ELF-1 (cell line): ENCODE data around the gene CNTN3.

Experiments
- DNase-seq: peaks from one replicate; pipeline ENCODE4 v3.0.0-alpha.2; 2016; ENCODE audit warnings: low read depth, low spot score

The CNTN3 gene

DNA sequence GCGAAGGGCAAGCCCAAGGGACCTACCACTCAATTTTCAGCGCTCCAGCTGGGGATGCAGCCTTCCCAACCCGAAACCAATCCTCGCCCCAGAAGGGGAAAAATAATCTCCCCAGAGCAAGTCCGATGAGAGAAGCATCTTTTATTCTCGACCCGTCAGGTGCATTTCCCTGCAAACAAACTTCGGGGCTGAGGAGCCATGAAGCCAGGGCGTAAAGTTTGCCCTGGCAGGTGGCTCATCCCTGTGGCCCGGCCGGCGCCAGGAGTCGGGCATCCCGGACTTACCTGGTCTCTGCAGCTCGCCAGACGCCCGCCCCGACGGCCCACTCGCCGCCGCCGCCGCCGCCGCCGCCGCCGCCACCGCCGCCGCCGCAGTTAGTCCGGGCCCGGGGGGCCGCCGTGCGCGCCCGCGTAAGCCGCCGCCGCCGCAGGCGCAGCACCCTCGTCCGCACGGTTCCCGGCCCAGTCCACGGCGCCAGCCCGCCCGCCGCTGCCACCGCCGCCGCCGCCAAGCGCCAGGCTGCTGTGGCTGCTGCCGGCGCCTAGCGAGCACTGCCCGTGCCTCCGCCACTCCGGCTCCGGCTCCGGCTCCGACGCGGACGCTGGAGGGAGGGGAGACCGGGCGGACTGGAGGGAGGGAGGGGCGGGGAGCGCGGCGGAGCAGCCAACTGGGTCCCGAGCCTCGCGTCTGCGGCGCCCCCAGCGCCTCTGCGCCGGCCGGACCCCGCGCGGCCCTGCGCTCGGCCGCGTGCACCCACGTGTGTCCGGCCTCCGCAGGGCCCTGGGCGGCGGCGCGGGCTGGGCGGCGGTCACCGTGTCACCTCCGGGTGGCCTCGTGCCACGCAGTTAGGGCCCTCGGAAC is at the start of gene CNTN3:
CNTN3 (minus strand) TSS at position 553 of the 861 bp plus-strand sequence. CDS start 93,547 bp downstream, outside the sequence.
- DNase-seq: peak; percentile 1

GRCh38 chr3:74663178-74663577 is 48.7 kb upstream of the CNTN3 start:
- DNase-seq: no peak

GRCh38 chr3:74661672-74662071 is 47.2 kb upstream of the CNTN3 start:
- DNase-seq: no peak

DNA sequence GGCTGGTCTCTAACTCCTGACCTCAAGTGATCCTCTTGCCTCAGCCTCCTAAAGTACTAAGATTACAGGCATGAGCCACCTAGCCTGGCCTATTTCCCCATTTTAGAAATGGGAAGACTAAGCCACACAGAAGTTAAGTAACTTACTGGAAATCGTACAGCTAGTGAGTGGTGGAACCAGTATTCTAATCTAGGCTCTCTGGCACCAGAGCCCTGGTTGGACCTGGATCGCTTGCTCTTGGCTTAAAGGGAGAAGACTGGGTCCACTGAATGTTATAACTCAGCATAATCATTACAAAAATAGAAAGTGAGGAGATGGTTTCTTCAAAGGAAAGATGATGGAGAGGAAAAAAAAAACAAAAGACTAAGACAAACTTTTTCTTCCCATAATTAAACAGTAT is 37.4 kb upstream of the CNTN3 start:
- no peak for DNase-seq

GRCh38 chr3:74651292-74651691 is 36.8 kb upstream of the CNTN3 start:
- DNase-seq: no peak

DNA sequence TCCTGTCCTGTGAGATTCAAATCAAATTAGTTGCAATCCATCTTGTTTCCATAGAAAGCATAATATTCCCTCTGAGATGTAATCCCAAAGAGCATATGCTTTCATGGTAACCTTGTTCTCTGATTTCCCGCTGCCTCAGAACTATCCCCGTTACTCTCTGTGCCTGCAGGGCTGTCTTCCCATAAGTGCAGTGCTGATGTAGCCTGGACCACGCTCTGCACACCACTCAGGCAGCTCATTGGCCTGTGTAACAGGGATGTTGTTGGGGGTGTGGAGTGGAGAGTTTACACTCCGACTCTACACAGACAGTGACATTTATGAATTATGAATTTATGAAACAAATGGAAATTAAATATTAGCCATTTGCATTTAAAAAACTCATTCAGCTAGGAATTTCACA is 33.6 kb upstream of the CNTN3 start:
- DNase-seq: no peak

DNA sequence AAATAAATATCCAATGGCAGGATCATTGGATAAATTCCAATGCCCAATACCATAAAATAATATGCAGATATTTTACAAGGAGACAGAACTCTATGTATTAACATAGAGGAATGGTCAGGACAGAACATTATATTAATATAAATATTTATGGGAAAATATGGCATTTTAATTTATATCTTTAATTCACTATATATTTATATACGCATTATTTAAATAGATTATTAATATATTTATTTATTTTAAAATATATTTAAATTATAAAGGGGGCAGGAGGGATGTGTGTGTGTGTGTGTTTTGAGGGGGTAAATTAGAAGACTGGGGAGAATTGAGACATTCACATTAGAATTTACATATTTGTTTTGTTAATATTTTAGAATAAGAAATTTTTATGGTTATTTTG is 31.6 kb upstream of the CNTN3 start:
- no peak for DNase-seq

GRCh38 chr3:74643636-74644035 is 29.2 kb upstream of the CNTN3 start:
- no peak for DNase-seq

DNA sequence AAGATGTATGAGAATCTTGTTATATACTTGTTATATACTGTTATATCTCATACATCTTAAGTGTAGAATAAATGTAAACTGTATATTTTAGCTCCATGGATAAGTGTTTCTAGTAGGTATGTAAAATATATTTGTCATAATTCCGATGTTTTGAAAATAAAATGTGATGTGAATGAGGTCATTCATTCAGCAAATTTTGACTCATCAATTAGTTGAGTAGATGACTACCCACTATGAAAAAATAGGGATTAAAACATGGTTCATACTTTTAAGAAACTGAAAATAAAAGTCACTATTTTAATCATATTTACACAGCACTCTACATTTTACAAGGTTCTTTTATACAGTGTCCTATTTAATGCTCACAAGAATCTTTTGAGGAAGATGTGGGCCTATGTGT is 28.4 kb upstream of the CNTN3 start:
- no peak for DNase-seq

DNA sequence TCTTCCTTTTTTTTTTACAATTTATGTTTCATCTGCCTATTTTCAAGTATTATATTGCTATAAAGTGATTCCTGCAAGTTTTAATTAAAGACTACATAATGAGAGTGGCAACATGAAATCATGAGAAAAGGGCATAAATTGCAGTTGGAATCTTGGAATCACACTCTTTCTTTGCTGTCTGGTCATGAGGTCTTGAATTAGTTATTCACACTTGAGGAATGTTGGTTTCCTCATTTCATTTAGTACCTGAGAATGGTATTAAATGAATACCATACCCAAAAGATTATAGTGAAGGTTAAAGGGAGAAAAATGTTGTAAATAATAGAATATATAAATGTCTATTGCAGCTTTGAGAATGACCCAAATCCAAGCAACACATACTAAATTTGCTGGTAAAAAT is 25.8 kb upstream of the CNTN3 start:
- DNase-seq: no peak

DNA sequence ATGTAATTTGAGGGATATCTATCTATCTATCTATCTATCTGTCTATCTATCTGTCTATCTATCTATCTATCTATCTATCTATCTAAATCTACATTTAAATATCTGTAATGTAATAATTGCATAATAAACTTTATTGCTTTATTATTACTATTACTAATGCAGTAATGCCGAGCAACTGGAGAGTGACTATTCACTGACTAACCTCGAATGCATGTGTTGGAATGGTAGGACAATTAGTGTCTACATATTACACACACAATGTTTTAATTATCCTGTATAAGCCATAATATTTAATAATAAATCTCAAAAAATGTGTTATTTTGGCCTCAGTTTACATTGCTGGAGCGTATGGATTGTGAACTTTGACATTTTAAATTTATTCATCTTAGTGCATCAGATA is 25.2 kb upstream of the CNTN3 start:
- DNase-seq: no peak

- no peak for DNase-seq
Observed at GRCh38 chr3:74636981-74637380, 22.5 kb upstream of the CNTN3 start.

GRCh38 chr3:74633021-74633420 is 18.6 kb upstream of the CNTN3 start:
- no peak for DNase-seq

GRCh38 chr3:74631351-74632140 is 17.1 kb upstream of the CNTN3 start:
- no peak for DNase-seq

- DNase-seq: no peak
Observed at GRCh38 chr3:74630602-74631001, 16.1 kb upstream of the CNTN3 start.

- no peak for DNase-seq
Observed at GRCh38 chr3:74626011-74626410, 11.6 kb upstream of the CNTN3 start.

DNA sequence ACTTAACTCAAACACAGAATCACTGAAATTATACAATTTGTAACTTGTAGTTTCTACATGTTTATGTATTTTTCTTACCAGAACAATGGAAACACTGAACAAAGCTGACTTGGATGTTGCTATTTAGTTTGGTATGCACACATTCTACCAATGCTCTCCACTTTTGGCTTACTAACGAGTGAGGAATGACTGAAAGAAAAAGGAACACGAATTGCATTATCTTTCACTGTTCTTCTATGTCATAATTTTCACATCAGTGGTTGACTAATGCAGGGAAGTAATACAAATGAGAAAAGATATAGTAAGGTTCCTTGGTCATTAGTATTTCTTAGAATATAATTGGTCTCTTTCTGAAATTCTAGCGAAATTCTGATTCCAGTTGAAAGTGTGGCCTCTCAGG is 9.8 kb upstream of the CNTN3 start:
- DNase-seq: no peak

DNA sequence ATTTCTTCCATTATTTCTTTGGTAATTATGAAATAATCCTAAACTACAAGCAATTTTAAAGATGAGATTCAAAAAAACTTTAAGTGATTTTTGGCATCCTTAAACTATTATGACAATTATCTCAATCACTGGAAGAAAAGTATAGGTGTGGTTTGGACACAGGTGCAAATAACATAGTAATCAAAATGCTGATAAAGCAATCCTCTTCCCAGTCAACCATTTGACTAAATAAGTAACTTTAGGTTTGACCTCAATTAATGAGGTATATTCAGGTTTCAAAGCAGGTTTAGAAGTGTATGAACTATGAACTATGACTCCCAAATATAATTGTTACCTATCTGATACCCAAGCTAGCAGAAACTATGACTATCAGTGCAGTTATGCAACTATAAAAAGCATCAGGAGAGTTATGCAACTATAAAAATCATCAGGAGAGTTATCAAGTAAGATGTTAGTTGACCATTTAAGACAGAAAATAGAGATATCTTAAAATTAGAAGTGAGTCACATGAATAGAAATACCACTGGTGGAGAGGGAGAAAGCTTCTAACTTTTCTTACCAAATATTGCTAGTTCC is 8.9 kb upstream of the CNTN3 start:
- DNase-seq: no peak

- DNase-seq: no peak
Observed at GRCh38 chr3:74621581-74621980, 7.1 kb upstream of the CNTN3 start.

DNA sequence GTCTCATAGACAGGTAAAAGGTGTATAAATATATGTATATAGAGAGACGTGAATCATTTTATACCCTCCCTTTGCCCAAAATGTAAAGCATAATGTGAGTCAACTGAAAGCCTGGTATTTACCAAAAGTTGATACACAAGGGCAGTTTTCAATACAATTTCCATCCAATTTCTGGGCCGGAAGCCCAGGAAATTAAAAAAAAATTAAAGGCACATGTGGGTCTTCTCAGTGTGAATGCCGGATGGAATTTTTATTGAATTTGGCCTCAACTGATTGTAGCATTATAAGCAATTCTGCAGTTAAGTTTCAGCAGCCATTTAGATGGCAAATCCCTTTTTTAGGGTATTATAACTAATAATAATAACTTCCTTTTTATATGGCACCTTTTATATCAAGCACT is 3.3 kb upstream of the CNTN3 start:
- no peak for DNase-seq

DNA sequence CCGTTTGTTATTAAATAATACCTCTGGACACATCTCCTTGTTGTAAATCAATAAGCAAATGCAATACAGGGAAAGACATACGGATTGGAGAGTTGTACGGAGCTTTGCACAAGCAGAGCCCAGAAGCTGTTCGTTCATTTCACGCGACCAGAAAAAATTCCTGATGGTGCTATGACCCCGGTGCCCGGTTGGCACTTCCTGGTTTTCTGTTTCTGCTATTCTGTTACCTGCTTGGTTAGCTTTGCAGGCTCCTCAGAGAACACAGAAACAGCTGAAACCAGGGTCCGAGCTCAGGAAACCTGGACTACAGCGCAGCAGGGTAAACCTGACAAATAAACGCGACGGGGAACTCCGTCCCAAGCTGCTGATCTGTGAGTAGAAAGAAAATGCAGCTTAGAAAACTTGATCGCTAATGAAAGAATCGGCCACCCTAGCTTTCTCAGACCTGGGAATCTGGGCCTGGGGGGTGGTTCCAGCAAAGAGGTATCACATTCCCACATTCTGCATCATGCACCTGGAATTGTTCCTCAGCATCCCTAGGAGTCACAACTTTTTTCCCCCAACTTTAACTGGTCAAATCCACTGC is 845 bp downstream of the CNTN3 start:
- DNase-seq: no peak

DNA sequence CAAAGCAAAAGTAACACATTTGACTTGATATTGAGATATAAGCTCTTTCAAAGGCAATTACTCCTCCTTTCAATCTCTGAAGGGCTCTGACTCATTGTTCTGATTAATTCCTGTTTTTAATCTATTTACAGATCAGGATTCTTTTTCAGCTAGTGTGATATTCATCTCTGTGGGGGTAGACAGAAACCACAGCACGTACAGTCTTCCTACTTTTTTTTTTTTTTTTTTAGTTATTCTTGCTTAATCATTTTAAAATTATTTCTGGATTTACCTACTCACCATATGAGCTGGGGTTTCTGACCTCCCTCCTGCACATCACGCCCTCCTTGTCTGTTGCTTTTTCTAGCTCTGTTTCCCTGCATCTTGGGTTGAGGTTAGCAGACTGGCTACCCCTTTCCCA is 1.4 kb downstream of the CNTN3 start:
- DNase-seq: no peak
